Trophoblast cell (in vitro differentiated cells and primary cell): ENCODE results near the gene PADI2.

ENCODE experiments used
- DNase-seq, 2 donors: peaks; one replicate each; pipeline ENCODE4 v3.0.0-alpha.2; 2016
- H2AFZ ChIP-seq: 2 replicates; pipeline ENCODE4 v1.6.1; 2013; ENCODE audit warnings: low read length, moderate library complexity, mild to moderate bottlenecking; ENCODE audit not compliant: insufficient read depth, poor library complexity
- H2AK5ac ChIP-seq: 2 replicates; pipeline ENCODE4 v1.6.1; 2013; ENCODE audit warnings: mild to moderate bottlenecking, low read length
- H2BK120ac ChIP-seq: 2 replicates; pipeline ENCODE4 v1.6.1; 2013; ENCODE audit warnings: low read length, mild to moderate bottlenecking, moderate library complexity; ENCODE audit not compliant: insufficient read depth, poor library complexity
- H2BK12ac ChIP-seq: 2 replicates; pipeline ENCODE4 v1.6.1; 2013; ENCODE audit warnings: mild to moderate bottlenecking, low read length, moderate library complexity
- H2BK5ac ChIP-seq: 2 replicates; pipeline ENCODE4 v1.6.1; 2013; ENCODE audit warnings: low read length, low read depth, moderate library complexity, mild to moderate bottlenecking; ENCODE audit not compliant: poor library complexity
- H3K14ac ChIP-seq: 2 replicates; pipeline ENCODE4 v1.6.1; 2013; ENCODE audit warnings: mild to moderate bottlenecking, low read length
- H3K18ac ChIP-seq: 2 replicates; pipeline ENCODE4 v1.6.1; 2013; ENCODE audit warnings: mild to moderate bottlenecking, low read length
- H3K23ac ChIP-seq: 2 replicates; pipeline ENCODE4 v1.6.1; 2013; ENCODE audit warnings: low read length
- H3K27ac ChIP-seq: 2 replicates; pipeline ENCODE4 v1.5.1; 2013; ENCODE audit warnings: low read depth, mild to moderate bottlenecking, inconsistent platforms, low read length, moderate library complexity
- H3K27me3 ChIP-seq: 2 replicates; pipeline ENCODE4 v1.6.1; 2013; ENCODE audit warnings: inconsistent platforms, mild to moderate bottlenecking, low read length, moderate library complexity; ENCODE audit not compliant: insufficient read depth
- H3K36me3 ChIP-seq, 2 experiments: 1 replicate in 1 of 2; 2 replicates in 1 of 2; pipeline ENCODE4 v1.6.1; 2013; ENCODE audit warnings: low read length in 2 of 2, mild to moderate bottlenecking in 2 of 2, moderate library complexity in 1 of 2; ENCODE audit not compliant: insufficient read depth in 2 of 2, control insufficient read depth in 1 of 2
- H3K4ac ChIP-seq: 2 replicates; pipeline ENCODE4 v1.6.1; 2013; ENCODE audit warnings: low read depth, mild to moderate bottlenecking, low read length, moderate library complexity
- H3K4me1 ChIP-seq, 2 experiments: 1 replicate in 1 of 2; 2 replicates in 1 of 2; pipeline ENCODE4 v1.6.1; 2013; ENCODE audit warnings: low read length in 2 of 2, mild to moderate bottlenecking in 2 of 2, moderate library complexity in 1 of 2; ENCODE audit not compliant: insufficient read depth in 2 of 2, control insufficient read depth in 1 of 2
- H3K4me2 ChIP-seq: 2 replicates; pipeline ENCODE4 v1.6.1; 2013; ENCODE audit warnings: inconsistent platforms, mild to moderate bottlenecking, low read length, moderate library complexity
- H3K4me3 ChIP-seq: 2 replicates; pipeline ENCODE4 v1.5.1; 2013; ENCODE audit warnings: mild to moderate bottlenecking, low read depth, low read length, inconsistent platforms
- H3K79me1 ChIP-seq: one replicate; pipeline ENCODE4 v1.6.1; 2013; ENCODE audit warnings: low read length
- H3K79me2 ChIP-seq: 2 replicates; pipeline ENCODE4 v1.6.1; 2013; ENCODE audit warnings: low read length, mild to moderate bottlenecking; ENCODE audit not compliant: control insufficient read depth, insufficient read depth, poor library complexity
- H3K9ac ChIP-seq: 2 replicates; pipeline ENCODE4 v1.6.1; 2013; ENCODE audit warnings: mild to moderate bottlenecking, low read length
- H3K9me3 ChIP-seq: 2 replicates; pipeline ENCODE4 v1.6.1; 2013; ENCODE audit warnings: low read depth, mild to moderate bottlenecking, control low read depth, inconsistent platforms, low read length; ENCODE audit not compliant: insufficient read depth
- H4K12ac ChIP-seq: 2 replicates; pipeline ENCODE4 v1.6.1; 2013; ENCODE audit warnings: low read depth, mild to moderate bottlenecking, low read length, moderate library complexity
- H4K8ac ChIP-seq: 2 replicates; pipeline ENCODE4 v1.6.1; 2013; ENCODE audit warnings: low read depth, mild to moderate bottlenecking, low read length, moderate library complexity
- H4K91ac ChIP-seq: one replicate; pipeline ENCODE4 v1.6.1; 2013; ENCODE audit warnings: low read depth, mild to moderate bottlenecking, low read length, moderate library complexity
- WGBS: extraction: QIAGEN DNeasy Blood & Tissue Kit; methylation state at CpG from one replicate; pipeline ENCODE4 v1.1.7; 2013; ENCODE audit warnings: missing lambda C conversion rate; ENCODE audit not compliant: insufficient read length, insufficient coverage; ENCODE audit errors: extremely low coverage; 5-methylcytosine and 5-hydroxymethylcytosine counted together

The PADI2 gene

GRCh38 chr1:17030206-17030605, 89.0 kb downstream of the PADI2 start:
- Histone ChIP-seq H4K8ac (no peak overlapping the region), H2AFZ (no peak overlapping the region), H3K27ac (no peak overlapping the region), H3K4ac (no peak overlapping the region), H2BK12ac (no peak overlapping the region), H3K14ac (no peak overlapping the region), H3K27me3 (no peaks in the 10 kb centered on the region), H2BK5ac (no peak overlapping the region), H2AK5ac (no peak overlapping the region), H3K9me3 (peaks cover 2% of the 10 kb centered on the region), H2BK120ac (no peak overlapping the region), H4K12ac (no peak overlapping the region), H3K23ac (no peak overlapping the region), H3K79me2 (no peaks in the 10 kb centered on the region), H3K4me2 (no peak overlapping the region), H3K4me3 (no peak overlapping the region), H3K9ac (no peak overlapping the region), H3K36me3 (peaks cover 21 to 46% of the 10 kb centered on the region in 2 experiments), H4K91ac (no peak overlapping the region), H3K79me1 (no peaks in the 10 kb centered on the region), H3K4me1 (no peaks in the 10 kb centered on the region), H3K18ac (no peak overlapping the region)
- peak in 1 of 2 donors; percentile 77 for DNase-seq
- no CpG with 5 or more reads among the region's 4 CpGs for WGBS

GRCh38 chr1:17028662-17029188, 90.5 kb downstream of the PADI2 start:
- H2AFZ ChIP-seq, result no peak overlapping the region
- no peak overlapping the region for H4K91ac ChIP-seq
- H3K4me3 ChIP-seq, result no peak overlapping the region
- H4K12ac ChIP-seq, result no peak overlapping the region
- H3K27ac ChIP-seq, result no peak overlapping the region
- H2BK120ac ChIP-seq, result no peak overlapping the region
- H2BK5ac ChIP-seq, result no peak overlapping the region
- H3K23ac ChIP-seq, result no peak overlapping the region
- H3K4me2 ChIP-seq, result no peak overlapping the region
- H3K9ac ChIP-seq, result no peak overlapping the region
- H3K14ac ChIP-seq, result no peak overlapping the region
- DNase-seq, result no peak
- no peak overlapping the region for H2BK12ac ChIP-seq
- peaks cover 0 to 7% of the 10 kb centered on the region in 2 experiments for H3K4me1 ChIP-seq
- H3K18ac ChIP-seq, result no peak overlapping the region
- no peak overlapping the region for H4K8ac ChIP-seq
- peaks cover 23 to 52% of the 10 kb centered on the region in 2 experiments for H3K36me3 ChIP-seq
- H2AK5ac ChIP-seq, result no peak overlapping the region
- H3K4ac ChIP-seq, result no peak overlapping the region
- no peaks in the 10 kb centered on the region for H3K79me2 ChIP-seq
- no peaks in the 10 kb centered on the region for H3K27me3 ChIP-seq
- H3K79me1 ChIP-seq, result peaks cover 2% of the 10 kb centered on the region
- no CpG with 5 or more reads among the region's 5 CpGs for WGBS
- peaks cover 5% of the 10 kb centered on the region for H3K9me3 ChIP-seq

GRCh38 chr1:17027900-17028299, 91.4 kb downstream of the PADI2 start:
- Histone ChIP-seq H3K23ac (no peak overlapping the region), H3K4me2 (no peak overlapping the region), H3K79me2 (no peaks in the 10 kb centered on the region), H3K79me1 (peaks cover 2% of the 10 kb centered on the region), H3K9me3 (peaks cover 5% of the 10 kb centered on the region), H3K27me3 (no peaks in the 10 kb centered on the region), H2BK120ac (no peak overlapping the region), H2BK5ac (no peak overlapping the region), H3K18ac (no peak overlapping the region), H2AFZ (no peak overlapping the region), H3K14ac (no peak overlapping the region), H4K12ac (no peak overlapping the region), H3K9ac (no peak overlapping the region), H4K8ac (no peak overlapping the region), H3K27ac (no peak overlapping the region), H3K4ac (no peak overlapping the region), H3K4me1 (peaks cover 0 to 9% of the 10 kb centered on the region in 2 experiments), H3K36me3 (peaks cover 21 to 56% of the 10 kb centered on the region in 2 experiments), H2BK12ac (no peak overlapping the region), H3K4me3 (no peak overlapping the region), H2AK5ac (no peak overlapping the region), H4K91ac (no peak overlapping the region)
- DNase-seq, result no peak
- no CpG with 5 or more reads among the region's 2 CpGs for WGBS

- DNase-seq, result no peak
- H3K4me3 ChIP-seq, result no peak overlapping the region
- no peak overlapping the region for H2AFZ ChIP-seq
- peaks cover 2 to 12% of the 10 kb centered on the region in 2 experiments for H3K4me1 ChIP-seq
- H3K79me1 ChIP-seq, result peaks cover 2% of the 10 kb centered on the region
- H3K4ac ChIP-seq, result no peak overlapping the region
- no peak overlapping the region for H2BK120ac ChIP-seq
- WGBS, result no CpG with 5 or more reads among the region's 5 CpGs
- no peak overlapping the region for H2AK5ac ChIP-seq
- H3K79me2 ChIP-seq, result no peaks in the 10 kb centered on the region
- no peak overlapping the region for H3K14ac ChIP-seq
- peaks cover 20 to 55% of the 10 kb centered on the region in 2 experiments for H3K36me3 ChIP-seq
- no peak overlapping the region for H4K91ac ChIP-seq
- H3K27ac ChIP-seq, result no peak overlapping the region
- no peak overlapping the region for H3K18ac ChIP-seq
- no peak overlapping the region for H2BK5ac ChIP-seq
- no peak overlapping the region for H4K8ac ChIP-seq
- no peak overlapping the region for H3K4me2 ChIP-seq
- no peaks in the 10 kb centered on the region for H3K27me3 ChIP-seq
- H3K9ac ChIP-seq, result no peak overlapping the region
- peaks cover 3% of the 10 kb centered on the region for H3K9me3 ChIP-seq
- no peak overlapping the region for H2BK12ac ChIP-seq
- H3K23ac ChIP-seq, result no peak overlapping the region
- no peak overlapping the region for H4K12ac ChIP-seq
These were observed 91.8 kb downstream of the PADI2 start for GRCh38 chr1:17027403-17027802.
